ENCODE results near the gene CENPA.
"Not testable (repeated sequence)": the region's sequence is repeated elsewhere in the genome, so short reads cannot be mapped to it uniquely, and the experiment has no call there.

The CENPA gene

DNA sequence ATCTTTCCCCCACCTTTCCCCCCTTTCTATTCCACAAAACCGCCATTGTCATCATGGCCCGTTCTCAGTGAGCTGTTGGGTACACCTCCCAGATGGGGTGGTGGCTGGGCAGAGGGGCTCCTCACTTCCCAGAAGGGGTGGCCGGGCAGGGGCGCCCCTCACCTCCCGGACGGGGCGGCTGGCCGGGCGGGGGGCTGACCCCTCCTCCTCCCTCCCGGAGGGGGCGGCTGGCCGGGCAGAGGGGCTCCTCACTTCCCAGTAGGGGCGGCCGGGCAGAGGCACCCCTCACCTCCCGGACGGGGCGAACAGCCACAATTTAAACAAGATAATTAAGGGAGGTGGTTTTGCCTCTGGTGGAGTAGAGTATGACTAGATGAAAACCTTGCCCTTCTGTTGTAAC lies 9.3 kb downstream of the CENPA start:
- DNase-seq: not testable (repeated sequence)

- DNase-seq: no peak
These were observed 15.5 kb downstream of the CENPA start for GRCh38 chr2:26801328-26801727.

- no peak for DNase-seq
These were observed 15.9 kb downstream of the CENPA start for GRCh38 chr2:26801796-26802195.

DNA sequence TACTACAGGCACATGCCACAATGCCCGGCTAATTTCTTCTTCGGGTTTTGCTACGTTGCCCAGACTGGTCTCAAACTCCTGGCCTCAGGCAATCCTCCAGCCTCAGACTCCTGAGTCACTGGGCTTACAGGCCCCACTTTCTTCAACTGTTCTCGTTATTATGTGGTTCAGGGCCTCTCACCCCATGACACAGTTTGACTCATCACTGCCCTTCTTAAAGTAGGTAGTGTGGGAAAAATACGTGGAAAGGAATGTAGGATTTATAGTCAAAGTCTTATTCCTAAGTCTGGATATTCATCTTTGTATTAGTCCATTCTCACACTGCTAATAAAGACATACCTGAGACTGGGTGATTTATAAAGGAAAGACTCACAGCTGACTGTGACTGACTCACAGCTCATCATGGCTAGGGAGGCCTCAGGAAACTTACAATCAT lies 19.4 kb downstream of the CENPA start:
- peak; percentile 74 for DNase-seq

- DNase-seq: peak; percentile 17
These were observed 22.1 kb downstream of the CENPA start for GRCh38 chr2:26807788-26808460.

- no peak for DNase-seq
These were observed 23.4 kb downstream of the CENPA start for GRCh38 chr2:26809211-26809610.

GRCh38 chr2:26809876-26810577 lies 24.2 kb downstream of the CENPA start:
- no peak for DNase-seq

DNA sequence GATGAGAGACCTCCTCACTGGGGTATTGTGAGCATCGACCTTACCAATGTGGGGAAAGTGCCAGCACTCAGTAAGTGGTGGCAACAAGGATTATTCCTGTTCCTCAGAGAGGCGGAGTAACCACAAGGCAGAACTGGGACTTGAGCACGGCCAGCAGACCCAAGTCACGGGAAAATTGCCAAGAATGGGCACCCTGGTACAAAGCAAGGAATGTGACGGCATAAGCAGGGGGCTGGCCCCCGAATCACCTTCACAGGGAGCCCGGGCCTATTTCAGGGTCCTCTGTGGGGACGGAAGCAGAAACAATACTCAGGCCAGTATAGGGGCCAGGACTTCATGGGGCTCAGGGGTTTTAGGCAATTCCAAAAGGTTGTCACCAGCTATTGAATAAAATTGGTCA lies 25.4 kb downstream of the CENPA start:
- no peak for DNase-seq

DNA sequence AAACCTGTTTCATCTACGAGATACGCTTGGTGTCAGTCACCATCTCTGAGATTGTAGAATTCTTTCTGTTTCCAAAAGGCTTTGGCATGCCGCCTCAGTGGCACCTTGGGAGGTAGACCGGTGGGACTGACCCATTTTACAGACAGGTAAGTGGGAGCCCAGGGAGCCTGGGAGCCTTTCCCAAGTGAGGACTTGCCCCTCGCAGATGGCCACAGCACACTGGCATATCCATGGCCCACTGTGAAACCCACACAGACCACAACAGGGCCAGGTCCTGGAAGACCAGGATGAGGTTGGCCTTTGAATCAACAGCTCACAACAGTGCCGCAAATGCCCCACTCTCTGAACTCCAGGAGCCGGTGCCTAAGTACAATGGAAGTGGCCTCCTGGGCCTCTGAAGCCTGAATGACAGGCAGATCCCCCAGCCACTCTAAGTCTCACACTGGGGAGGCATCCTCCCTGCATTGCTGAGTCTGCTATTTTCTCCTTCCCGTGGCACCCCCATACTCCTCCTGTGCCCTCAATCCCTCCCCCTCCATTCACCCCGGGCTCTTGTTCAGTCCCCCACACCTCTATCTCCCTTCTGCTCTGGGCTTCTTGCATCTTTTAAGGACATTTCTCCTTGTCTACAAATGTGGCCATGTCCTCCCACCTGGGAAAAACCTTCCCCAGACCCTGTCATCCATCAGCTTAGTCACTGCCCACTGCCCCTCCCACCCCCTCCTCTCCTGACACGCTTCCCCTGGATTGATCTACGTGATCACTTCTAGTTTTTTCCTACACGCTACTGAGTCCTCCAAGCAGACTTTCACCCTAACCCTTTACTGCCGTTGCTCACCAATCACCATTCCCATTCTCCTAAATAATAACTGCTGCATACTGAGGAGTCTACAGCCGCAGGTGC lies 26.2 kb downstream of the CENPA start:
- no peak for DNase-seq

DNA sequence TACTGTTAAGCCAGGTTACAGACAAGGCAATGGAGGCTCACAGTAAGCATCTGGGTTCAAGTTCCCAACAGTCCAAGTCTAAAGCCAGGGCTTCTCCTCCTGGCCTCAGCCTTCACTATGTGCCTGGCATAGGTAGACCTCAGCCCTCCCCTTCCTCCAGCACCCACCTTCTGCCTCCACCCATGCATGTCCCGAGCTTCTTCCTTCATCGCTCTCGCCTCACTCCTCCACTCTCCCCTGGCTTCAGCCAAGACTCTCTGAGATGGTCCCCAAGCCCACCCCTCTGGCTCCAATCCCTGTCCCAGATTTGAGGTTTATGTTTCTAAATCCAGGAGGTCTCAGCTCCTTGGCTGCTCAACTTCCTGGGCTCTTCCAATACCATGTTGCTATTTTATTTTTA lies 26.9 kb downstream of the CENPA start:
- no peak for DNase-seq

GRCh38 chr2:26814072-26814765 lies 28.4 kb downstream of the CENPA start:
- DNase-seq: not testable (repeated sequence)

DNA sequence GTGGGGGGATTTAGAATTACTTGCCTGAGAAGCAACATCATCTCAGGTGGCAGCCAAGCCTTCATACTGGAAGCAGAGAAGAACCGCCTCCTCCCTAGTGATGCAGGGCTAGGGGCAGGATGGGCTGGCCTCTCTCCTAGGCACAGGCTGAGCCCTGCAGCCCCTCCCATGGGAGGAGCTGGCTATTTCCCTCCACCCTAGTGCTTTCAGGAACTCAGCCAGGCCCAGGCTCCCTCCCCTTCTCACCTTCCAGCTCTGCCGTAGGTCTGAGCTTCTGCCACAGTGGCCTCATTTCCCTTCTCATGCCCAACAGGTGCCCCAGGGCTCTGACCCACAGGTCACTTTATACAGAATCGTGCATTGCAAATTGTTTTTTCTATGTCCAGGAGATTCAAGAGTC lies 31.0 kb downstream of the CENPA start:
- DNase-seq: no peak

GRCh38 chr2:26818255-26818654 lies 32.4 kb downstream of the CENPA start:
- no peak for DNase-seq

- no peak for DNase-seq
These were observed 33.1 kb downstream of the CENPA start for GRCh38 chr2:26818972-26819371.

GRCh38 chr2:26820932-26821331 lies 35.1 kb downstream of the CENPA start:
- DNase-seq: no peak

GRCh38 chr2:26822877-26823276 lies 37.0 kb downstream of the CENPA start:
- DNase-seq: no peak

- peak; percentile 21 for DNase-seq
These were observed 52.5 kb downstream of the CENPA start for GRCh38 chr2:26838121-26838906.

- no peak for DNase-seq
These were observed 55.2 kb downstream of the CENPA start for GRCh38 chr2:26840937-26841610.

- no peak for DNase-seq
These were observed 57.2 kb downstream of the CENPA start for GRCh38 chr2:26843041-26843440.
